ENCODE results near the gene WDR93.
"Not testable (repeated sequence)": the region's sequence is repeated elsewhere in the genome, so short reads cannot be mapped to it uniquely, and the experiment has no call there.

WDR93 gene

GRCh38 chr15:89787944-89788343 lies 97.3 kb downstream of the WDR93 start:
- no peak overlapping the region for H3K4me3 ChIP-seq (ENCODE audit: low read depth, low read length)
- no peak for DNase-seq (ENCODE audit: low read depth)
- no peak for TF ChIP-seq CTCF (conservative IDR thresholded peaks at IDR 0.05; ENCODE audit: low read depth, low read length)

- DNase-seq (ENCODE audit: low read depth): not testable (repeated sequence)
Measured at GRCh38 chr15:89788585-89788984, 98.0 kb downstream of the WDR93 start.

GRCh38 chr15:89790206-89790605 lies 99.6 kb downstream of the WDR93 start:
- TF ChIP-seq CTCF (conservative IDR thresholded peaks at IDR 0.05; ENCODE audit: low read depth, low read length): no peak
- no peak for DNase-seq (ENCODE audit: low read depth)
- H3K4me3 ChIP-seq (ENCODE audit: low read depth, low read length): no peak overlapping the region

More at GRCh38 chr15:89788585-89788984, 98.0 kb downstream of the WDR93 start:
- not testable (repeated sequence) for H3K4me3 ChIP-seq (ENCODE audit: low read depth, low read length)

- DNase-seq (ENCODE audit: low read depth): no peak
- TF ChIP-seq CTCF (conservative IDR thresholded peaks at IDR 0.05; ENCODE audit: low read depth, low read length): no peak
- no peak overlapping the region for H3K4me3 ChIP-seq (ENCODE audit: low read depth, low read length)
Measured at GRCh38 chr15:89790661-89791060, 100.0 kb downstream of the WDR93 start.

- H3K4me3 ChIP-seq (ENCODE audit: low read depth, low read length): no peak overlapping the region
- no peak for DNase-seq (ENCODE audit: low read depth)
- TF ChIP-seq CTCF (conservative IDR thresholded peaks at IDR 0.05; ENCODE audit: low read depth, low read length): no peak
Measured at GRCh38 chr15:89792106-89792805, 101.6 kb downstream of the WDR93 start.

Measured in choroid plexus epithelial cell (primary cell).